Activated CD8-positive, alpha-beta memory T cell treated with anti-CD3 and anti-CD28 coated beads for 36 hours (primary cell): ENCODE measurements around the gene VIPR2. TPM values are rescaled to one million over a fixed set of nuclear protein-coding genes. Genes with fewer than 3 reads are reported as not detected.
"Not testable (repeated sequence)": the region's sequence is repeated elsewhere in the genome, so short reads cannot be mapped to it uniquely, and the experiment has no call there.

Experiments used
- CTCF ChIA-PET: fragments of 350-600 bp; sonication (Branson Sonifier 250); formaldehyde crosslinking; loops from one replicate; lab custom pipeline; 2021; ENCODE audit warnings: antibody characterized with exemption; lab: Charles Lee
- POLR2A ChIA-PET: fragments of 350-600 bp; sonication (Branson Sonifier 250); formaldehyde crosslinking; loops from one replicate; lab custom pipeline; 2021; ENCODE audit warnings: antibody characterized with exemption; lab: Charles Lee
- total RNA-seq, 2 experiments: library from RNA; stranded (reverse); gene quantifications; one replicate each; pipeline ENCODE4 v1.2.3, GENCODE V29; 2021

VIPR2 gene
- total RNA-seq, 2 experiments from 2014 or later = 0.08 to 0.19 TPM

DNA sequence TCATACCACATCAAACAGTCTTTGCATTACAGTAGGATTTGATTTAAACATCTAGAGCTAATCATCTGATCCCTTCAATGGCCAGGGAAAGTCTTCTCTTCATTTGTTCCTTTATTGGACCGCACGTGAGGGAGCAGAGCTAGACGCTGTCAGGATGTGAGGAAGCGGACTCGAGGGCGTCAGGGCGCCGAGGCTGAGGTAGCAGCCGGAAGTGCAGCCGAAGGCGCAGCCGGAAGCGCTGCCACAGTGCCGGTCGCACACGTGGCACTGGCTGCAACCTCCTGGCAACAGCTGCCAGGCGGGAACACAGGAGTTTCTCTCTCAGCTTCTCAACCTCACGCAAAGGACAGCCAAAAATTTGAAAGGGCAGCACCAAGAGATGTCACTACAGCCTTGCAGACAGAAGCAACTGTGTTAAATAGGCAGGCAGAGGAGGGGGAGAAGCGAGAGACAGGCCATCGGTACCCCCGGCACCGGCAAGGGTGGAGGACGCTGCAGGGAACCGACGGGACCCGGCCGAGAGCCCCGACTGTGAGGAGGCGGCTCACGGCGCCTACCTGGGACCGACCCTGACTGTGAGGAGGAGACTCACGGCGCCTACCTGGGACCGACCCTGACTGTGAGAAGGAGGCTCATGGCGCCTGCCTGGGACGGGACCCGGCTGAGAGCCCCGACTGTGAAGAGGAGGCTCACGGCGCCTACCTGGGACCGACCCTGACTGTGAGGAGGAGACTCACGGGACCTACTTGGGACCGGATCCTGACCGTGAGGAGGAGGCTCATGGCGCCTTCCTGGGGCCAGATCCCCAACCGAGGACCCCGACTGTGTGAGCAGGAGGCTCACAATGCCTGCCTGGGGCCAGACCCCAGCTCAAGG lies 32.3 kb downstream of the VIPR2 start:
- CTCF ChIA-PET = no interaction called here

DNA sequence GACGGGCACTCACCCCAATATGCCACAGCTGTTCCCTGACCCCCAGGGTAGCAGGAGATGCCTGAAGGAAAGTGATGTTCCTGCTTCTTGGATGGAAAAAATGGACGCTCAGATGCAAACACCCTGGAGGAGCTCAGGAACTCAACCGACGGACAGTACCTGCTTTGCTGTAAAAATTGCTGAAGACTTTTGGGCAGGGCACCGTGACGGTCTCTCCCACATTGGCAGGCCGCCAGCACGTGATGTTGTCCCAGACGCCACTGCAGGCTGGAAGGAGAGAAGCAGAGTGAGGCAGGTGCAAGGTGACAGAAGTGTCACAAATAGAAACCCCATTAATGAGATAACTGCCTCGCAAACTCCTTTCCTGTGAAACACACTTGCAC lies 35.0 kb downstream of the VIPR2 start:
- ChIA-PET POLR2A (no interaction called here), CTCF (no interaction called here)

More for the DNA sequence above, 32.3 kb downstream of the VIPR2 start:
- POLR2A ChIA-PET = no interaction called here

- ChIA-PET POLR2A (no interaction called here), CTCF (no interaction called here)
Observed at GRCh38 chr7:159108941-159109652, 35.6 kb downstream of the VIPR2 start.

DNA sequence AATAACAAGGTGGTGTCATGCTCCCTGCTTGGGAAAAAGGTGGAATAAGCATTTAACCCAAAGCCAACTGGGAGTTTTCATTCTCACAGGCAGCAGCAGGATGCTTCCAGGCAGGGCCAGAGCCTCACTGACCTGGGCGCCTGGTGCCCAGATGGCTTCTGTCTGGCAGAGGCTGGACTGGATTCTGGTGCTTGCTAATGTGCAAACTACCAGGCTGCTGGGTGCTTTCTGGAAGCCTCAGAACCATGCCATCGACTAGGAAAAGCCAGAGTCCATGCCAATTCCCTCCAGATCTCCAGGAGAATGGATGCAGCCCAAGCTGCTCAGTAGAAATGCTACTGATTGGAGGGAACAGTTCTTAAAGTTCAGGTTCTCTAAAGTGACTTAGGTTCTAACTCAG lies 36.2 kb downstream of the VIPR2 start:
- ChIA-PET POLR2A (no interaction called here), CTCF (no interaction called here)

DNA sequence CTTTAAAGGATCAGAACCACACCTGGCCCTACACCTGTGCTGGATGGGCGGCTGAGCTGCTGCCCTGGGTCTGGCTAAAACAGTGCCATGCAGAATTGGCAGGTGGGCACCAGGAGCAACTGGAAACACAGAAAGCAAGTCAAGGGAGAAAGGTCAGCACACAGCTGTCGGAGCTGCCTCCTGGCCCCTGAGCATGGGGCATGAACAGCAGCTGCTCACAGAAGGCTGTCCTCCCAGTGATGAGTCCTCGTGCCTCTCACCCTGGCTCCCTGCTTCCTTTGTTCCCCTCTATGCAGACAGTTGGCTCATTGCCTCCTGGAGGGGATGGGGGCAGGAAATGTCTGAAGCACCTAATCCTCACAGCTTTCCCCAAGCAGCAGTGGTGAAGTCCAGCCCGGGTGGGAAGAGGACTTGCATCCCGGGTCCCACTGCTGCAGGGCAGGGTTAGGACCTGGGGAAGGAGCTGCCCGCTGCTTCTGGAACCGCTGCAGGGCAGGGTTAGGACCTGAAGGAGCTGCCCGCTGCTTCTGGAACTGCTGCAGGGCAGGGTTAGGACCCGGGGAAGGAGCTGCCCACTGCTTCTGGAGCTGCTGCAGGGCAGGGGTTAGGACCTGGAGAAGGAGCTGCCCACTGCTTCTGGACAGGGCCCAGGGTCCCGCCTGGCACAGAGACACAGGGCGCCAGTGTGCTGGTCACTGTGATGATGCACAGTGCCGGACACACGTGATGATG lies 37.3 kb downstream of the VIPR2 start:
- POLR2A ChIA-PET = no interaction called here
- CTCF ChIA-PET = no interaction called here

- CTCF ChIA-PET = no interaction called here
- POLR2A ChIA-PET = no interaction called here
Observed at GRCh38 chr7:159105832-159106811, 38.5 kb downstream of the VIPR2 start.

- ChIA-PET CTCF (no interaction called here), POLR2A (no interaction called here)
Observed at GRCh38 chr7:159105066-159105780, 39.4 kb downstream of the VIPR2 start.

- CTCF ChIA-PET = no interaction called here
- POLR2A ChIA-PET = no interaction called here
Observed at GRCh38 chr7:159104188-159104920, 40.3 kb downstream of the VIPR2 start.

DNA sequence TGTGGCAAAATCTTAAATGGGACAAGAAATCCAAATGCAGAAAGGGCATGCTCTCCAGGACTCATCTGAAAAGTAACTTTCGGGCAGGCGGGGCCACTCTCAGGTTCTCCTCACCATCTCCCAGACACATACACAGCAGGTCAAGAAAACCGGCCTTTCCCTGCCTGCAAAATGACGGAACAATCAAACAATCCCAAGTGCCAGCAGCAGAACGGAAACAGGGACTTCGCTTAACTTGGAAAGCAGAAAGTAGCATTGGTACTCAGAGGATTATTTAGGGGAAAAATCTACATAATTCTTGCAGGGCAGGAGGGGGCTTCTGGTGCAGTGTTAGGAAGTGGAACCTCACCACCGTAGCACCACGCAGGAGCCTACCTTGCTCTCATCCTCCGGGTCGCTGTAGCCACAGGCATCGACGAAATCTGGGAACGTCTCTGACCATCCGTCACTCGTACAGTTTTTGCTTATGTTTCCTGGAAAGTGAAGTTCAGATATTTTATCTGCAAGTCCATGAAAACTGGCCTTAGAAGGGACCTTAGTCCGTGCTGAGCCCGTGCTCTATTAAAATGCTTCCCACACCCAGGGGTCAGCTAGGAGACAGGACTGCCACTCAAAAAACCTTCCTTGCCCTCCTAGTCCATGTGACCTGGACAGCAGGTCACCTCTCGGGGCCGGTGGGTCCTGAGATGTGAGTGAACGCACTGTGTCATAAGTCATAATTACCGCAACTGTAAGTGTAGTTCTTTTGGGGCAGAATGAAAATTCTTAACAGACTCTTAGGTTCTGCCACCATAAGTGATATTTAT lies 41.1 kb downstream of the VIPR2 start:
- POLR2A ChIA-PET = no interaction called here
- CTCF ChIA-PET = no interaction called here

GRCh38 chr7:159102681-159103381 lies 41.8 kb downstream of the VIPR2 start:
- ChIA-PET POLR2A (no interaction called here), CTCF (no interaction called here)

DNA sequence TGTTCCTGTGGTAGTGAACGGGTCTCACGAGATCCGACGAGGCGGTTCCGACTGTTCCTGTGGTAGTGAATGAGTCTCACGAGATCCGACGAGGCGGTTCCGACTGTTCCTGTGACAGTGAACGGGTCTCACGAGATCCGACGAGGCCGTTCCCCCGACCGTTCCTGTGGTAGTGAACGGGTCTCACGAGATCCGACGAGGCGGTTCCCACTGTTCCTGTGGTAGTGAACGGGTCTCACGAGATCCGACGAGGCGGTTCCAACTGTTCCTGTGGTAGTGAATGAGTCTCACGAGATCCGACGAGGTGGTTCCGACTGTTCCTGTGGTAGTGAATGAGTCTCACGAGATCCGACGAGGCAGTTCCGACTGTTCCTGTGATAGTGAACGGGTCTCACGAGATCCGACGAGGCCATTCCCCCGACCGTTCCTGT lies 43.0 kb downstream of the VIPR2 start:
- CTCF ChIA-PET, POLR2A ChIA-PET: not testable (repeated sequence)

- CTCF ChIA-PET, POLR2A ChIA-PET: not testable (repeated sequence)
Observed at GRCh38 chr7:159101083-159101395, 43.6 kb downstream of the VIPR2 start.

DNA sequence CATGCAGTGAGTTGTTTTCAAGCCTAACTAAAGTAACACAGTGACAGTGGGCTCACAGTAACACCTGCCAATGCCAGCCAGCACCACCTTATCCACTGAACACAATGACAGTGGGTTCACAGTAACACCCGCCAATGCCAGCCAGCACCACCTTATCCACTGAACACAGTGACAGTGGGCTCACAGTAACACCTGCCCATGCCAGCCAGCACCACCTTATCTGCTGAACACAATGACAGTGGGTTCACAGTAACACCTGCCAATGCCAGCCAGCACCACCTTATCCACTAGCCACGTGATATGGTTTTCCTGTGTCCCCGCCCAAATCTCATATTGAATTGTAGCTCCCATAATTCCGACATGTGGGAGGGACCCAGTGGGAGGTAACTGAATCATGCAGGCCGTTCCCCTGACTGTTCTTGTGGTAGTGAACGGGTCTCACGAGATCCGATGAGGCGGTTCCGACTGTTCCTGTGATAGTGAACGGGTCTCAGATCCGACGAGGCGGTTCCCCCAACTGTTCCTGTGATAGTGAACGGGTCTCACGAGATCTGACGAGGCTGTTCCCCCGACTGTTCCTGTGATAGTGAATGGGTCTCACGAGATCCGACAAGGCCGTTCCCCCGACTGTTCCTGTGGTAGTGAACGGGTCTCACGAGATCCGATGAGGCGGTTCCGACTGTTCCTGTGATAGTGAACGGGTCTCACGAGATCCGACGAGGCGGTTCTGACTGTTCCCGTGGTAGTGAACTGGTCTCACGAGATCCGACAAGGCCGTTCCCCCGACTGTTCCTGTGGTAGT lies 44.2 kb downstream of the VIPR2 start:
- CTCF ChIA-PET, POLR2A ChIA-PET: not testable (repeated sequence)

- CTCF ChIA-PET = no interaction called here
- POLR2A ChIA-PET = no interaction called here
Observed at GRCh38 chr7:159099711-159100231, 44.9 kb downstream of the VIPR2 start.

DNA sequence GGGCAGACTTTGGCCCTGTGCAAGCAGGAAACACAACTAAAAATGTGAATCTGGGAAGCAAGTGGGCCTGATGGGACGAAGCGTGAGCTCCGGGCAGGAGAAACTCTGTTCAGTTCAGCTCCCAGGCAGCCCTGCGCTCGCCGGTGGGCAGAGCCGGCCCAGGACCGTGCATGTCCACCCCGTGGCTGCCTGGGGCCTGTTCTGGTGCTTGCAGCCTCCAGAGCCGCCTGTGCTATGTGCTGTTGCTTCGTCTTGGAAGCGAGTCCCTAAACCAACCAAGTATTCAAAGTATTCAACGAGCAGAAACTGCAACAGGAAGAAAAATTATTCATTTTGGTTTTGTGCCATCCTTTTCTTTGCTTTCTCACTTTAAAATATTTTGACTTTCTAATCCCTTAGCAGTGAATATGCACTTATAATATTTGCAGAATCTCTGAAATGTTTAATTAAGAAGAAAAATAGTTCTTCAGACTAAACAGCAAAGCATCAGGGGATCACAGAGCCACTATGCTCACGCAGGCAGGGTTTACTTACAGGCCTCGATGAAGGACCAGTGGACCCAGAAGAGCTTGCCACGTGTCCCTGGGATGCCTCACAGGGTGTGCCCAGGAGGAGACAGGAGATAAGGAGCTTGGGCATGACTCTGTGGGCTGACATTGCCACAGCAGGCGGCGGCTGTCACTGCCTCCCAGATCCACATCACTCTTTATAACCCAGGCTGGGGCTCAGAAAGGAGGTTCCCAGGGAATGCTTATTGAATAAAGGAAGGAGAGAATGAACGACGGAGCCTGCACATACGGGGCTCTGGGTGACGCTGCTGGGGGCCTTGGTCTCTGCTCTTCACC lies 45.6 kb downstream of the VIPR2 start:
- ChIA-PET CTCF (no interaction called here), POLR2A (no interaction called here)
